GM12878 (cell line): ENCODE results near the gene TNFAIP2. TPM values are rescaled to one million over a fixed set of nuclear protein-coding genes. Genes with fewer than 3 reads are reported as not detected.

Experiments
- ATAC-seq: fragments of 200-7000 bp; cut with Tn5 transposase; 3 replicates; pipeline ENCODE4 v1.9.1; 2020; ENCODE audit warnings: mild to moderate bottlenecking, moderate library complexity
- BruUV-seq: library from RNA; stranded (reverse); fragments of 400-500 nt; replicated peaks from 2 replicates; lab custom pipeline; 2021; lab: Mats Ljungman, UMichigan
- CTCF ChIA-PET: fragments of 300-600 bp; sonication (Branson Sonifier 250); formaldehyde crosslinking; extraction: SDS; loops from one replicate; lab custom pipeline; 2021; ENCODE audit warnings: inconsistent platforms; lab: Yijun Ruan, JAX
- POLR2A ChIA-PET: fragments of 350-600 bp; formaldehyde crosslinking; extraction: SDS; loops from one replicate; lab custom pipeline; 2021; ENCODE audit warnings: inconsistent platforms; lab: Charles Lee
- RAD21 ChIA-PET: fragments of 300-600 bp; sonication (Branson Sonifier 250); formaldehyde crosslinking; loops from one replicate; lab custom pipeline; 2023; ENCODE audit warnings: antibody characterized with exemption; ENCODE audit not compliant: unreplicated experiment; lab: Charles Lee
- SMC1A ChIA-PET: fragments of 300-600 bp; sonication (Branson Sonifier 250); formaldehyde crosslinking; loops from one replicate; lab custom pipeline; 2023; ENCODE audit not compliant: unreplicated experiment, uncharacterized antibody; lab: Charles Lee
- DNase-seq: peaks from one replicate; pipeline ENCODE4 v3.0.0-alpha.2; 2011; ENCODE audit warnings: low read depth, low spot score
- FAIRE-seq: peaks from 3 replicates; lab custom pipeline; 2011; peaks lifted over from hg19 to GRCh38; lab: Jason Lieb, UNC
- H2AFZ ChIP-seq: 2 replicates; pipeline ENCODE4 v1.6.0; 2011; ENCODE audit warnings: low read depth, low read length, control low read depth; ENCODE audit not compliant: control insufficient read depth
- H3K27ac ChIP-seq: 2 replicates; pipeline ENCODE4 v1.5.1; 2011; ENCODE audit warnings: control low read depth; ENCODE audit not compliant: control insufficient read depth, insufficient read depth
- H3K27me3 ChIP-seq, 2 experiments: replicated peaks in 1 of 2; 2 replicates each; pipeline versions ENCODE4 v1.6.0 to v1.6.1; 2011; ENCODE audit warnings: low read length in 1 of 2; ENCODE audit not compliant: control insufficient read depth in 2 of 2, insufficient read depth in 2 of 2
- H3K36me3 ChIP-seq, 2 experiments: 2 replicates each; pipeline ENCODE4 v1.5.1; 2011; ENCODE audit warnings: low read length in 1 of 2; ENCODE audit not compliant: control insufficient read depth in 2 of 2, insufficient read depth in 2 of 2
- H3K4me1 ChIP-seq: 2 replicates; pipeline ENCODE4 v1.6.1; 2011; ENCODE audit warnings: mild to moderate bottlenecking, low read length, moderate library complexity, mixed read lengths; ENCODE audit not compliant: control insufficient read depth, insufficient read depth
- H3K4me2 ChIP-seq: 2 replicates; pipeline ENCODE4 v1.6.0; 2011; ENCODE audit warnings: control low read depth; ENCODE audit not compliant: control insufficient read depth, insufficient read depth
- H3K4me3 ChIP-seq: fragments of 200-600 bp; sonication (generic); 2 replicates; pipeline ENCODE4 v1.5.1; 2016
- H3K79me2 ChIP-seq: 2 replicates; pipeline ENCODE4 v1.6.0; 2011; ENCODE audit warnings: low read length; ENCODE audit not compliant: control insufficient read depth, insufficient read depth
- H3K9ac ChIP-seq: 2 replicates; pipeline ENCODE4 v1.8.0; 2011; ENCODE audit warnings: low read length, control low read depth, mixed read lengths; ENCODE audit not compliant: control insufficient read depth, insufficient read depth
- H3K9me3 ChIP-seq: replicated peaks from 3 replicates; pipeline ENCODE4 v1.5.1; 2011; ENCODE audit warnings: mild to moderate bottlenecking, low read length; ENCODE audit not compliant: control insufficient read depth, insufficient read depth
- H4K20me1 ChIP-seq: 2 replicates; pipeline ENCODE4 v1.6.0; 2011; ENCODE audit not compliant: control insufficient read depth, insufficient read depth
- MTA3 ChIP-seq: IDR thresholded peaks from 2 replicates; pipeline ENCODE4 v1.6.1; 2012; ENCODE audit warnings: low read length, inconsistent platforms, borderline replicate concordance
- RAD51 ChIP-seq: fragments of 450-650 bp; IDR thresholded peaks from 2 replicates; pipeline ENCODE4 v1.6.1; 2016; ENCODE audit warnings: moderate library complexity, mild to moderate bottlenecking, inconsistent platforms
- SREBF1 ChIP-seq: IDR thresholded peaks from 2 replicates; pipeline ENCODE4 v1.6.1; 2012; ENCODE audit warnings: mild to moderate bottlenecking, low read length
- SUZ12 ChIP-seq: fragments of 200-600 bp; sonication (generic); IDR thresholded peaks from one replicate; pipeline ENCODE4 v1.6.1; 2018; ENCODE audit warnings: antibody characterized with exemption, mild to moderate bottlenecking; ENCODE audit not compliant: unreplicated experiment
- TCF12 ChIP-seq: IDR thresholded peaks from 2 replicates; pipeline ENCODE4 v1.6.1; 2011; ENCODE audit warnings: low read depth, mild to moderate bottlenecking, low read length
- TCF3 ChIP-seq: IDR thresholded peaks from 2 replicates; pipeline ENCODE4 v1.6.1; 2012; ENCODE audit warnings: low read depth, mild to moderate bottlenecking, low read length, borderline replicate concordance; ENCODE audit not compliant: insufficient read depth
- ZNF217 ChIP-seq: fragments of 450-650 bp; IDR thresholded peaks from 2 replicates; pipeline ENCODE4 v1.6.1; 2017; ENCODE audit warnings: antibody characterized with exemption, mild to moderate bottlenecking
- WGBS: methylation state at CpG from one replicate; pipeline ENCODE4 v1.1.6; 2016; ENCODE audit warnings: low lambda C conversion rate; ENCODE audit not compliant: insufficient replicate concordance, insufficient coverage; ENCODE audit errors: missing lambda C conversion rate; 5-methylcytosine and 5-hydroxymethylcytosine counted together
- in situ Hi-C: fragments of 300-500 bp; cut with MboI; formaldehyde crosslinking; loops from 9 replicates; pipeline ENCODE4 v1.14.3; 2018; ENCODE audit warnings: mixed read lengths
- intact Hi-C: fragments of 100-400 bp; cut with micrococcal nuclease; formaldehyde crosslinking; loops from one replicate; pipeline ENCODE4 v1.14.2; 2022; ENCODE audit not compliant: unreplicated experiment
- polyA plus RNA-seq, 11 experiments: library from polyadenylated mRNA; depleted of rRNA in 4 of 11; unstranded in 6 of 11; stranded (reverse) in 5 of 11; fragments of >200 nt; fragmentation: Nextera tagmentation in 4 of 11; fragmentation: Illumina TruSeq in 1 of 11; extraction: Ambion mirVana in 4 of 11; extraction: Trizol in 1 of 11; gene quantifications; 1 replicate in 1 of 11; 2 replicates in 10 of 11; pipeline versions ENCODE4 v1.2.1 to v1.2.3, GENCODE V29; 2011 to 2016; ENCODE audit warnings: inconsistent platforms in 2 of 11, missing spikeins in 2 of 11, low read depth in 1 of 11
- total RNA-seq, 4 experiments: library from RNA; depleted of rRNA in 3 of 4; stranded (reverse); fragments of >200 nt in 3 of 4; fragmentation: Illumina TruSeq in 1 of 4; extraction: Trizol in 1 of 4; gene quantifications; 2 replicates each; pipeline versions ENCODE4 v1.2.1 to v1.2.3, GENCODE V29; 2013 to 2021
- TF ChIP-seq, protein P1 (sequence below): fragments of 450-650 bp; formaldehyde crosslinking; IDR thresholded peaks from 2 replicates; pipeline ENCODE4 v1.4.0; 2020; ENCODE audit warnings: mild to moderate bottlenecking, moderate library complexity
- TF ChIP-seq, protein P2 (sequence below): fragments of 450-650 bp; IDR thresholded peaks from 2 replicates; pipeline ENCODE4 v1.6.1; 2017; ENCODE audit warnings: low read depth, mild to moderate bottlenecking, moderate library complexity
- TF ChIP-seq, protein P3 (sequence below): fragments of 450-650 bp; IDR thresholded peaks from 2 replicates; pipeline ENCODE4 v1.6.1; 2016; ENCODE audit warnings: mild to moderate bottlenecking, moderate library complexity, borderline replicate concordance

The TNFAIP2 gene
- total and polyA plus RNA-seq, 10 of the 15 experiments (the other 5 are each of a cell fraction or from before 2014, with no cell fraction given) = 7.1 to 150 (median 74.5) TPM

DNA sequence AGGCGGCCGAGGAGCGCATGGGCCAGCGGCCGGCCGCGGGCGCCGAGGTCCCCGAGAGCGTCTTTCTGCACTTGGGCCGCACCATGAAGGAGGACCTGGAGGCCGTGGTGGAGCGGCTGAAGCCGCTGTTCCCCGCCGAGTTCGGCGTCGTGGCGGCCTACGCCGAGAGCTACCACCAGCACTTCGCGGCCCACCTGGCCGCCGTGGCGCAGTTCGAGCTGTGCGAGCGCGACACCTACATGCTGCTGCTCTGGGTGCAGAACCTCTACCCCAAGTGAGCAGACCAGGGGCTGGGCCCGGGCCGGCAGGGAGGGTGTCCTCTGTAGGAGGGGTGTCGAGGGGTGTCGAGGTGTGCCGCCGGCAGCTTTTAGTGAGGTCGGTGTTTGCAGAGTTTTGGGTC, 4.1 kb downstream of the TNFAIP2 start:
- POLR2A ChIA-PET = no interaction called here

More for the DNA sequence above, 4.1 kb downstream of the TNFAIP2 start:
- Histone ChIP-seq H4K20me1 (no peaks in the 10 kb centered on the region), H3K4me3 (no peak overlapping the region; the same call in 1 of the 2 replicates), H2AFZ (no peak overlapping the region), H3K4me2 (no peak overlapping the region), H3K27ac (no peak overlapping the region), H3K79me2 (peaks cover 21% of the 10 kb centered on the region), H3K36me3 (peaks cover 0 to 5% of the 10 kb centered on the region in 2 experiments; a peak in 2 of 4 replicates), H3K4me1 (peaks cover 9% of the 10 kb centered on the region), H3K9ac (no peak overlapping the region), H3K27me3 (no peaks in the 10 kb centered on the region), H3K9me3 (no peaks in the 10 kb centered on the region)
- intact Hi-C loops = no loop called here
- ChIA-PET RAD21 (no interaction called here), CTCF (no interaction called here), SMC1A (interaction anchor here (1.0 to 1.8 kb wide), 2 partner anchors 22 to 57 kb away, joined by 3 to 6 read pairs; no protein-coding TSS in a partner anchor)
- no peak for DNase-seq
- in situ Hi-C loops = no loop called here
- TF ChIP-seq TCF12 (no peak), MTA3 (no peak), TCF3 (no peak), ZNF217 (no peak), SREBF1 (no peak), RAD51 (no peak), SUZ12 (no peak)
- TF ChIP-seq, protein P1, sequence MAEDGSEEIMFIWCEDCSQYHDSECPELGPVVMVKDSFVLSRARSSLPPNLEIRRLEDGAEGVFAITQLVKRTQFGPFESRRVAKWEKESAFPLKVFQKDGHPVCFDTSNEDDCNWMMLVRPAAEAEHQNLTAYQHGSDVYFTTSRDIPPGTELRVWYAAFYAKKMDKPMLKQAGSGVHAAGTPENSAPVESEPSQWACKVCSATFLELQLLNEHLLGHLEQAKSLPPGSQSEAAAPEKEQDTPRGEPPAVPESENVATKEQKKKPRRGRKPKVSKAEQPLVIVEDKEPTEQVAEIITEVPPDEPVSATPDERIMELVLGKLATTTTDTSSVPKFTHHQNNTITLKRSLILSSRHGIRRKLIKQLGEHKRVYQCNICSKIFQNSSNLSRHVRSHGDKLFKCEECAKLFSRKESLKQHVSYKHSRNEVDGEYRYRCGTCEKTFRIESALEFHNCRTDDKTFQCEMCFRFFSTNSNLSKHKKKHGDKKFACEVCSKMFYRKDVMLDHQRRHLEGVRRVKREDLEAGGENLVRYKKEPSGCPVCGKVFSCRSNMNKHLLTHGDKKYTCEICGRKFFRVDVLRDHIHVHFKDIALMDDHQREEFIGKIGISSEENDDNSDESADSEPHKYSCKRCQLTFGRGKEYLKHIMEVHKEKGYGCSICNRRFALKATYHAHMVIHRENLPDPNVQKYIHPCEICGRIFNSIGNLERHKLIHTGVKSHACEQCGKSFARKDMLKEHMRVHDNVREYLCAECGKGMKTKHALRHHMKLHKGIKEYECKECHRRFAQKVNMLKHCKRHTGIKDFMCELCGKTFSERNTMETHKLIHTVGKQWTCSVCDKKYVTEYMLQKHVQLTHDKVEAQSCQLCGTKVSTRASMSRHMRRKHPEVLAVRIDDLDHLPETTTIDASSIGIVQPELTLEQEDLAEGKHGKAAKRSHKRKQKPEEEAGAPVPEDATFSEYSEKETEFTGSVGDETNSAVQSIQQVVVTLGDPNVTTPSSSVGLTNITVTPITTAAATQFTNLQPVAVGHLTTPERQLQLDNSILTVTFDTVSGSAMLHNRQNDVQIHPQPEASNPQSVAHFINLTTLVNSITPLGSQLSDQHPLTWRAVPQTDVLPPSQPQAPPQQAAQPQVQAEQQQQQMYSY = no peak
- TF ChIP-seq, protein P2, sequence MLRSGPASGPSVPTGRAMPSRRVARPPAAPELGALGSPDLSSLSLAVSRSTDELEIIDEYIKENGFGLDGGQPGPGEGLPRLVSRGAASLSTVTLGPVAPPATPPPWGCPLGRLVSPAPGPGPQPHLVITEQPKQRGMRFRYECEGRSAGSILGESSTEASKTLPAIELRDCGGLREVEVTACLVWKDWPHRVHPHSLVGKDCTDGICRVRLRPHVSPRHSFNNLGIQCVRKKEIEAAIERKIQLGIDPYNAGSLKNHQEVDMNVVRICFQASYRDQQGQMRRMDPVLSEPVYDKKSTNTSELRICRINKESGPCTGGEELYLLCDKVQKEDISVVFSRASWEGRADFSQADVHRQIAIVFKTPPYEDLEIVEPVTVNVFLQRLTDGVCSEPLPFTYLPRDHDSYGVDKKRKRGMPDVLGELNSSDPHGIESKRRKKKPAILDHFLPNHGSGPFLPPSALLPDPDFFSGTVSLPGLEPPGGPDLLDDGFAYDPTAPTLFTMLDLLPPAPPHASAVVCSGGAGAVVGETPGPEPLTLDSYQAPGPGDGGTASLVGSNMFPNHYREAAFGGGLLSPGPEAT = no peak
- TF ChIP-seq, protein P3, sequence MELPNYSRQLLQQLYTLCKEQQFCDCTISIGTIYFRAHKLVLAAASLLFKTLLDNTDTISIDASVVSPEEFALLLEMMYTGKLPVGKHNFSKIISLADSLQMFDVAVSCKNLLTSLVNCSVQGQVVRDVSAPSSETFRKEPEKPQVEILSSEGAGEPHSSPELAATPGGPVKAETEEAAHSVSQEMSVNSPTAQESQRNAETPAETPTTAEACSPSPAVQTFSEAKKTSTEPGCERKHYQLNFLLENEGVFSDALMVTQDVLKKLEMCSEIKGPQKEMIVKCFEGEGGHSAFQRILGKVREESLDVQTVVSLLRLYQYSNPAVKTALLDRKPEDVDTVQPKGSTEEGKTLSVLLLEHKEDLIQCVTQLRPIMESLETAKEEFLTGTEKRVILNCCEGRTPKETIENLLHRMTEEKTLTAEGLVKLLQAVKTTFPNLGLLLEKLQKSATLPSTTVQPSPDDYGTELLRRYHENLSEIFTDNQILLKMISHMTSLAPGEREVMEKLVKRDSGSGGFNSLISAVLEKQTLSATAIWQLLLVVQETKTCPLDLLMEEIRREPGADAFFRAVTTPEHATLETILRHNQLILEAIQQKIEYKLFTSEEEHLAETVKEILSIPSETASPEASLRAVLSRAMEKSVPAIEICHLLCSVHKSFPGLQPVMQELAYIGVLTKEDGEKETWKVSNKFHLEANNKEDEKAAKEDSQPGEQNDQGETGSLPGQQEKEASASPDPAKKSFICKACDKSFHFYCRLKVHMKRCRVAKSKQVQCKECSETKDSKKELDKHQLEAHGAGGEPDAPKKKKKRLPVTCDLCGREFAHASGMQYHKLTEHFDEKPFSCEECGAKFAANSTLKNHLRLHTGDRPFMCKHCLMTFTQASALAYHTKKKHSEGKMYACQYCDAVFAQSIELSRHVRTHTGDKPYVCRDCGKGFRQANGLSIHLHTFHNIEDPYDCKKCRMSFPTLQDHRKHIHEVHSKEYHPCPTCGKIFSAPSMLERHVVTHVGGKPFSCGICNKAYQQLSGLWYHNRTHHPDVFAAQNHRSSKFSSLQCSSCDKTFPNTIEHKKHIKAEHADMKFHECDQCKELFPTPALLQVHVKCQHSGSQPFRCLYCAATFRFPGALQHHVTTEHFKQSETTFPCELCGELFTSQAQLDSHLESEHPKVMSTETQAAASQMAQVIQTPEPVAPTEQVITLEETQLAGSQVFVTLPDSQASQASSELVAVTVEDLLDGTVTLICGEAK = no peak
- BruUV-seq = no TSS peak
- FAIRE-seq = no peak
- WGBS = 99% methylated on average over 36 of the region's 39 CpGs
- ATAC-seq = no peak
